ENCODE data around the gene POR.

The POR gene

DNA sequence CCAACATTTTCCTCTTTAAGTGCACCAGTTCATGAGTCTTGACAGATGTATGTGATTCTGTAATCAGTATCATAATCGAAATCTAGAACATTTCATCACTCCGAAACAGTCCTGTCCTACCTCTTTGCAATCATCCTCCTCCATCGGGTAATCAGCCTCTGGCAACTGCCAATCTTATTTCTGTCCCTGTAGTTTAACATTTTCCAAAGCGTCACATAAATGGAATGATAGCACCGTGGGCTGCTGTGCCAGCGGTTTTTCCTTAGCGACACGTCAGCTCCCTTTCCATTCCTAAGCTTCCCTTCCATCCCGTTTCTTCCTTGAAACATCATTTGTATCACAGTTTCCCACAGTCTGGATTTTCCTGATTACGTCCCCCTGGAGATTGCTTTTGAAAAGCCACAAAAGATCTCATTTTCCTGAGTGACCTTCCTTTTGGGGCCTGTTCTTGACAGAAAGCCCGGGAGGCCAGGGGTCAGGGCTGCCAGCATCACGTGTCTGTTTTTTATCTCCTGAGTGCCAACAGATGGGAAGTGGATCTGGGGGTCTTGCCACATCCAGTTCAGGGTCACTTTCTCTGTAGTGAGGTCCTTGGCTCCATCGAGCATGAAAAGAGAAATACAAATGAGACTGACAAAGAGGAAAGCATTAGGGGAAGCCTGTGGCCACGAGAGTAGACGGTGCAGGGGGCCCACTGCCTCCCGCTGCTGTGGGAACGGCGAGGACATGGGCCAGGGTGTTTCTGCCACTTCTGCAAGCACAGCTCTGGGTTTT, 47.8 kb downstream of the POR start:
- TF ChIP-seq CTCF (IDR thresholded peaks at IDR 0.05; ENCODE audit: insufficient read depth, low read length, missing control alignments) = no peak
- ChIA-PET POLR2A (no interaction called here), CTCF (interaction anchor here (1.5 kb wide), 1 partner anchor 12 kb away, joined by 4 read pairs; no protein-coding TSS in a partner anchor)
- no peak overlapping the region for H3K4me3 ChIP-seq (ENCODE audit: low read depth, low read length)
- no peak for DNase-seq (ENCODE audit: low read depth, low spot score)

DNA sequence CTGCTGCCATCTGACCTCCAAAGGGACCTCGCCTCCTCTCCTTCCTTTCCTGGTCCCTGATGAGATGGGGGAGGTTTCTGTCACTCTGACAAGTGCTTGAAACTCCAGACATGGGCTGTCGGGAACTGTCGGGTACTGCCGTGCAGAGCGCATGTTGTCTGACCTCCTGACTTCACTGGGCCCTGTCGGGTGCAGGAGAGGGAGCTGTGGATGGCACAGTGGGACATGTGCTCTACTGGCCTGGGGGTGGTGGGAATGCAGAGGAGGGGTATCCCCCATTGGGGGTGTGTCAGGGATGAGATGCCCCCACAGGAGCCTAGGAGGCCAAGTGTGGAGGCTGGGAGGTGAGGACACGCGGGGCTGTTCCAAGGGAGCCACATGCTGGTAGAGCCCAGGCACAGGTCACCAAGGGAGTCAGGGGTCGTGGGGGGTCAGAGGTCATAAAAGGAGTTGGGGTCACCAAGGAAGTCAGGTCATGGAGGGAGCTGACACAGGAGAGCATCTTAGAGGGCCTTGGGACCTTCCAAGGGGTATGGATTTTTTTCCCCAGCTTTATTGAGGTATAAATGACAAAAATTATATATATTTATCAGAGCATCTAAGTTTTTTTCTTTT, 48.5 kb downstream of the POR start:
- DNase-seq (ENCODE audit: low read depth, low spot score) = no peak
- no peak for TF ChIP-seq CTCF (IDR thresholded peaks at IDR 0.05; ENCODE audit: insufficient read depth, low read length, missing control alignments)
- ChIA-PET POLR2A (no interaction called here), CTCF (interaction anchor here (1.5 kb wide), 1 partner anchor 13 kb away, joined by 4 read pairs; no protein-coding TSS in a partner anchor)
- H3K4me3 ChIP-seq (ENCODE audit: low read depth, low read length) = no peak overlapping the region

GRCh38 chr7:75965617-75966016, 50.7 kb downstream of the POR start:
- H3K4me3 ChIP-seq (ENCODE audit: low read depth, low read length) = no peak overlapping the region
- CTCF ChIA-PET = interaction anchor here (1.1 to 1.5 kb wide), 2 partner anchors 8 to 55 kb away, joined by 5 read pairs; no protein-coding TSS in a partner anchor
- no peak for TF ChIP-seq CTCF (IDR thresholded peaks at IDR 0.05; ENCODE audit: insufficient read depth, low read length, missing control alignments)
- POLR2A ChIA-PET = no interaction called here
- no peak for DNase-seq (ENCODE audit: low read depth, low spot score)

DNA sequence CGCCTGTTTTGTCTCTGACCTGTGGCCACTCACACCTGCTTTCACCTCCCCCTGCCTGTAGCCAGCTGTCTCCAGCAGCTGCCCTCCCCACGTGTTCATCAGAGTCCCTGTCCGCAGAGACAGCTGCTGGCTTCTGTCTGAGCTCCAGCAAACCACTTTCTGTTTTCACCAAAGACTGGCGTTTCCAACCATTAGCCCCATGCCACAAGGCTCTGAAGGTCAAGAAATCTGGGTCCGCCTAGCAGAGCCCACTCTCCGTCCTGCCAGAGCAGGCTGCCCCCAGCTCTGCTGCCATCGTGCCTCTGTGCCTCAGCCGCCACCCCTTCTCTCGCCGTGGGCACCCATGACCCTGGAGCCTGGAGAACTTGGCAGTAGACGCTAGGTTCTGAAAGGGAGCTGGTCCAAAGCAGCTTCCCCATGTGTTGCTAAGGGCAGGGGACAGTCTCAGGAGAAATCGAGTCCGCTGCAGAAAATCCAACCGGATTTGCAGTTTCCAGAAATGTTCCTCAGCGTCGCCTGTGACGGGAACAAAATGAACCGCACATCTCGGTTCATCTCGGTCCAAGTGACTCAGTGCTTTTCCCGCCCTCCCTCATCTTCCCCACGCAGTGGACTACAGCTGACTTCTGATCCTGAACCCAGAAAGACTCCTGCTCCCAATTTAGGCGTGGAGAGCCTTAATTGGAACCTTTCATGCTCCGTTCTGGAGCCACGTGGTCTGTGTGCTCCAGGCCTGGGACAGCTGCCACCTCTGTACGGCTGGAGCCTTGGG, 51.4 kb downstream of the POR start:
- no peak overlapping the region for H3K4me3 ChIP-seq (ENCODE audit: low read depth, low read length)
- no peak for DNase-seq (ENCODE audit: low read depth, low spot score)
- POLR2A ChIA-PET = no interaction called here
- TF ChIP-seq CTCF (IDR thresholded peaks at IDR 0.05; ENCODE audit: insufficient read depth, low read length, missing control alignments) = no peak
- CTCF ChIA-PET = interaction anchor here (1.1 to 1.5 kb wide), 2 partner anchors 9 to 54 kb away, joined by 5 read pairs; no protein-coding TSS in a partner anchor

GRCh38 chr7:75967055-75967454, 52.1 kb downstream of the POR start:
- DNase-seq (ENCODE audit: low read depth, low spot score) = no peak
- no peak for TF ChIP-seq CTCF (IDR thresholded peaks at IDR 0.05; ENCODE audit: insufficient read depth, low read length, missing control alignments)
- POLR2A ChIA-PET = no interaction called here
- CTCF ChIA-PET = interaction anchor here (1.0 to 1.1 kb wide), 2 partner anchors 10 to 101 kb away, joined by 3 to 5 read pairs; no protein-coding TSS in a partner anchor
- no peak overlapping the region for H3K4me3 ChIP-seq (ENCODE audit: low read depth, low read length)

All from AG04449 (cell line).